NCI-H1417 treated with DMSO at 0.1 percent for 48 hours (cell line): ENCODE data around the gene OTOG.

ENCODE experiments used
- DNase-seq: peaks from one replicate; lab custom pipeline; 2025; lab: John Stamatoyannopoulos, UW

Gene OTOG

GRCh38 chr11:17695454-17696441 lies 148.7 kb downstream of the OTOG start:
- DNase-seq: no peak

GRCh38 chr11:17696741-17697140 lies 149.7 kb downstream of the OTOG start:
- DNase-seq: no peak
